Tibial artery (tissue), 4 donors: Measurements from ENCODE around the gene C17orf50.

ENCODE experiments used
- DNase-seq, 2 donors: peaks; one replicate each; pipeline ENCODE4 v3.0.0-alpha.2; 2019
- H3K27ac ChIP-seq, 2 donors: fragments of 200-600 bp; sonication (generic) in 1 of 2; 1 replicate in 1 of 2; 2 replicates in 1 of 2; pipeline ENCODE4 v1.5.1; 2018 to 2019; ENCODE audit warnings: mild to moderate bottlenecking in 1 of 2
- H3K27me3 ChIP-seq, 2 donors: fragments of 200-600 bp; sonication (generic) in 1 of 2; one replicate each; pipeline versions ENCODE4 v1.5.1 to v1.6.0; 2016 to 2019
- H3K36me3 ChIP-seq, 3 donors: fragments of 200-600 bp; sonication (generic) in 2 of 3; one replicate each; pipeline ENCODE4 v1.5.1; 2016 to 2019; ENCODE audit warnings: mild to moderate bottlenecking in 2 of 3
- H3K4me1 ChIP-seq, 4 donors: fragments of 200-600 bp; sonication (generic) in 2 of 4; 1 replicate in 3 of 4; 2 replicates in 1 of 4; pipeline ENCODE4 v1.5.1; 2016 to 2019
- H3K4me3 ChIP-seq, 2 donors: fragments of 200-600 bp; sonication (generic) in 1 of 2; 1 replicate in 1 of 2; 2 replicates in 1 of 2; pipeline ENCODE4 v1.5.1; 2018 to 2019; ENCODE audit warnings: mild to moderate bottlenecking in 2 of 2
- H3K9me3 ChIP-seq, 3 donors: fragments of 200-600 bp; sonication (generic) in 1 of 3; one replicate each; pipeline ENCODE4 v1.5.1; 2016 to 2019
- CTCF ChIP-seq, 2 experiments: fragments of 200-600 bp in 1 of 2; fragments of 450-650 bp in 1 of 2; IDR thresholded peaks; one replicate each; pipeline ENCODE4 v1.5.1; 2017 to 2019; ENCODE audit warnings: antibody characterized with exemption in 2 of 2, mild to moderate bottlenecking in 1 of 2, moderate library complexity in 1 of 2
- intact Hi-C: fragments of 100-400 bp; cut with DNase I; formaldehyde crosslinking; loops from one replicate; pipeline ENCODE4 v1.15.0; 2023; ENCODE audit warnings: low total_unique reads

C17orf50 gene

GRCh38 chr17:35769895-35770486 lies 9.3 kb downstream of the C17orf50 start:
- H3K27me3 ChIP-seq, result no peaks in the 10 kb centered on the region

GRCh38 chr17:35773129-35773528 lies 12.4 kb downstream of the C17orf50 start:
- Histone ChIP-seq H3K9me3 (no peaks in the 10 kb centered on the region), H3K4me3 (no peak overlapping the region), H3K36me3 (no peaks in the 10 kb centered on the region), H3K27me3 (no peaks in the 10 kb centered on the region), H3K27ac (peak overlapping the region; percentile 84 to 89), H3K4me1 (peaks cover 0 to 51% (median 28%) of the 10 kb centered on the region in 4 donors)
- TF ChIP-seq CTCF (IDR thresholded peaks at IDR 0.05), result no peak
- DNase-seq, result no peak
- intact Hi-C loops, result no loop called here

More at GRCh38 chr17:35769895-35770486, 9.3 kb downstream of the C17orf50 start:
- Histone ChIP-seq H3K4me1 (peaks cover 0 to 28% (median 22%) of the 10 kb centered on the region in 4 donors), H3K36me3 (no peaks in the 10 kb centered on the region), H3K4me3 (no peak overlapping the region), H3K9me3 (no peaks in the 10 kb centered on the region), H3K27ac (no peak overlapping the region)
- DNase-seq, result no peak
- TF ChIP-seq CTCF (IDR thresholded peaks at IDR 0.05), result no peak
- intact Hi-C loops, result no loop called here

- Histone ChIP-seq H3K27ac (peak overlapping the region; percentile 84 to 89), H3K4me1 (peaks cover 0 to 53% (median 28%) of the 10 kb centered on the region in 4 donors)
These were observed 13.2 kb downstream of the C17orf50 start for GRCh38 chr17:35773679-35774425.

GRCh38 chr17:35774499-35774898 lies 13.8 kb downstream of the C17orf50 start:
- no peak for TF ChIP-seq CTCF (IDR thresholded peaks at IDR 0.05)
- H3K27me3 ChIP-seq, result no peaks in the 10 kb centered on the region
- H3K4me3 ChIP-seq, result peak overlapping the region; percentile 34 to 45
- peaks cover 0 to 53% (median 28%) of the 10 kb centered on the region in 4 donors for H3K4me1 ChIP-seq
- H3K9me3 ChIP-seq, result no peaks in the 10 kb centered on the region
- peak; percentile 63 to 93 for DNase-seq
- H3K27ac ChIP-seq, result peak overlapping the region; percentile 84 to 89
- intact Hi-C loops, result no loop called here
- H3K36me3 ChIP-seq, result no peaks in the 10 kb centered on the region

More at GRCh38 chr17:35773679-35774425, 13.2 kb downstream of the C17orf50 start:
- TF ChIP-seq CTCF (IDR thresholded peaks at IDR 0.05), result no peak
- intact Hi-C loops, result no loop called here
- DNase-seq, result no peak
- H3K9me3 ChIP-seq, result no peaks in the 10 kb centered on the region
- H3K36me3 ChIP-seq, result no peaks in the 10 kb centered on the region
- H3K4me3 ChIP-seq, result no peak overlapping the region
- H3K27me3 ChIP-seq, result no peaks in the 10 kb centered on the region

- Histone ChIP-seq H3K4me1 (peaks cover 0 to 53% (median 28%) of the 10 kb centered on the region in 4 donors), H3K27me3 (no peaks in the 10 kb centered on the region), H3K36me3 (no peaks in the 10 kb centered on the region), H3K9me3 (no peaks in the 10 kb centered on the region), H3K4me3 (peak overlapping the region; percentile 34 to 45), H3K27ac (peak overlapping the region; percentile 84 to 89)
- DNase-seq, result no peak
- intact Hi-C loops, result no loop called here
- TF ChIP-seq CTCF (IDR thresholded peaks at IDR 0.05), result peak in 1 of 2 experiments; percentile 4
These were observed 14.4 kb downstream of the C17orf50 start for GRCh38 chr17:35775039-35775438.
